Breast epithelium (tissue), 3 donors: ENCODE measurements around the gene FAM72A.
"Not testable (repeated sequence)": the region's sequence is repeated elsewhere in the genome, so short reads cannot be mapped to it uniquely, and the experiment has no call there.

Source experiments
- CTCF ChIP-seq, 3 donors: fragments of 450-650 bp; IDR thresholded peaks; one replicate each; pipeline ENCODE4 v1.5.1; 2016 to 2017; ENCODE audit warnings: antibody characterized with exemption in 3 of 3, mild to moderate bottlenecking in 3 of 3, moderate library complexity in 3 of 3
- POLR2AphosphoS5 ChIP-seq, 3 donors: sonication (generic); formaldehyde crosslinking; IDR thresholded peaks; one replicate each; pipeline ENCODE4 v1.6.1; 2017; ENCODE audit warnings: antibody characterized with exemption in 3 of 3

- not testable (repeated sequence) for TF ChIP-seq CTCF, POLR2AphosphoS5 (IDR thresholded peaks at IDR 0.05)
Observed at GRCh38 chr1:206196748-206197424, 5.8 kb downstream of the FAM72A start.
